Hepatocyte (in vitro differentiated cells): Measurements from ENCODE around the gene STK32A. TPM values are rescaled to one million over a fixed set of nuclear protein-coding genes. Genes with fewer than 3 reads are reported as not detected.

ENCODE experiments used
- DNase-seq: peaks from one replicate; pipeline ENCODE4 v3.0.0-alpha.2; 2016; ENCODE audit warnings: low spot score
- H2AFZ ChIP-seq: fragments of 200-600 bp; sonication (generic); 2 replicates; pipeline ENCODE4 v1.6.0; 2016; ENCODE audit warnings: antibody characterized with exemption, mild to moderate bottlenecking
- H3K27ac ChIP-seq: fragments of 200-600 bp; sonication (generic); 2 replicates; pipeline ENCODE4 v1.5.1; 2016; ENCODE audit warnings: mild to moderate bottlenecking
- H3K27me3 ChIP-seq: fragments of 200-600 bp; sonication (generic); 2 replicates; pipeline ENCODE4 v1.6.1; 2016
- H3K36me3 ChIP-seq: fragments of 200-600 bp; sonication (generic); replicated peaks from 2 replicates; pipeline ENCODE4 v1.5.1; 2016; ENCODE audit warnings: low read depth; ENCODE audit not compliant: insufficient read depth
- H3K4me1 ChIP-seq: fragments of 200-600 bp; sonication (generic); 2 replicates; pipeline ENCODE4 v1.5.1; 2016; ENCODE audit warnings: mild to moderate bottlenecking, moderate library complexity; ENCODE audit not compliant: insufficient read depth
- H3K4me2 ChIP-seq: fragments of 200-600 bp; sonication (generic); 2 replicates; pipeline ENCODE4 v1.6.0; 2016
- H3K4me3 ChIP-seq: fragments of 200-600 bp; sonication (generic); 2 replicates; pipeline ENCODE4 v1.5.1; 2016; ENCODE audit warnings: mild to moderate bottlenecking
- H3K79me2 ChIP-seq: fragments of 200-600 bp; sonication (generic); 2 replicates; pipeline ENCODE4 v1.6.0; 2017; ENCODE audit warnings: mild to moderate bottlenecking
- H3K9me2 ChIP-seq: fragments of 200-600 bp; sonication (generic); replicated peaks from 2 replicates; pipeline ENCODE4 v1.6.0; 2017; ENCODE audit warnings: mild to moderate bottlenecking; ENCODE audit not compliant: insufficient read depth
- H3K9me3 ChIP-seq: fragments of 200-600 bp; sonication (generic); 2 replicates; pipeline ENCODE4 v1.5.1; 2016; ENCODE audit warnings: low read depth, mild to moderate bottlenecking
- H4K20me1 ChIP-seq: fragments of 200-600 bp; sonication (generic); 2 replicates; pipeline ENCODE4 v1.6.0; 2016; ENCODE audit warnings: mild to moderate bottlenecking; ENCODE audit not compliant: insufficient read depth, poor library complexity, severe bottlenecking
- CTCF ChIP-seq: fragments of 200-600 bp; sonication (generic); IDR thresholded peaks from 2 replicates; pipeline ENCODE4 v1.5.1; 2016; ENCODE audit warnings: antibody characterized with exemption, mild to moderate bottlenecking; ENCODE audit not compliant: poor library complexity
- EZH2 ChIP-seq: fragments of 200-600 bp; sonication (generic); IDR thresholded peaks from 2 replicates; pipeline ENCODE4 v1.6.1; 2016; ENCODE audit warnings: antibody characterized with exemption, mild to moderate bottlenecking, borderline replicate concordance
- EZH2phosphoT487 ChIP-seq: fragments of 200-600 bp; sonication (generic); IDR thresholded peaks from one replicate; pipeline ENCODE4 v1.6.1; 2018; ENCODE audit warnings: antibody characterized with exemption, mild to moderate bottlenecking, low read depth, moderate library complexity; ENCODE audit not compliant: unreplicated experiment, severe bottlenecking
- WGBS: methylation state at CpG from one replicate; pipeline ENCODE4 v1.1.6; 2016; ENCODE audit warnings: low lambda C conversion rate; ENCODE audit errors: missing lambda C conversion rate; 5-methylcytosine and 5-hydroxymethylcytosine counted together
- polyA plus RNA-seq: library from polyadenylated mRNA; unstranded; fragments of >200 nt; fragmentation: Nextera tagmentation; extraction: Ambion mirVana; gene quantifications from 2 replicates; pipeline ENCODE4 v1.2.1, GENCODE V29; 2016
- total RNA-seq: library from RNA; depleted of rRNA; stranded (reverse); fragments of >200 nt; gene quantifications from 2 replicates; pipeline ENCODE4 v1.2.3, GENCODE V29; 2014

The STK32A gene
- total and polyA plus RNA-seq, 2 experiments from 2014 or later: 2.3 to 2.6 TPM

GRCh38 chr5:147340941-147341340, 106.1 kb downstream of the STK32A start:
- 71% methylated on average over 1 of the region's 1 CpG for WGBS
- TF ChIP-seq EZH2phosphoT487 (no peak), CTCF (no peak), EZH2 (no peak)
- Histone ChIP-seq H3K4me3 (no peak overlapping the region), H2AFZ (no peak overlapping the region), H3K27ac (no peak overlapping the region), H3K4me1 (no peaks in the 10 kb centered on the region), H3K9me2 (no peaks in the 10 kb centered on the region), H3K36me3 (no peaks in the 10 kb centered on the region), H4K20me1 (no peaks in the 10 kb centered on the region), H3K27me3 (no peaks in the 10 kb centered on the region), H3K9me3 (no peaks in the 10 kb centered on the region), H3K4me2 (no peak overlapping the region), H3K79me2 (no peaks in the 10 kb centered on the region)
- DNase-seq: no peak

- no peaks in the 10 kb centered on the region for H4K20me1 ChIP-seq
- H3K27ac ChIP-seq: no peak overlapping the region
- no peaks in the 10 kb centered on the region for H3K4me1 ChIP-seq
- no peak overlapping the region for H3K4me3 ChIP-seq
- no peaks in the 10 kb centered on the region for H3K27me3 ChIP-seq
- no peaks in the 10 kb centered on the region for H3K9me3 ChIP-seq
- H3K9me2 ChIP-seq: no peaks in the 10 kb centered on the region
- TF ChIP-seq EZH2: no peak
- TF ChIP-seq EZH2phosphoT487: no peak
- no peak for TF ChIP-seq CTCF
- no peak for DNase-seq
- no peaks in the 10 kb centered on the region for H3K79me2 ChIP-seq
- no peaks in the 10 kb centered on the region for H3K36me3 ChIP-seq
- H3K4me2 ChIP-seq: no peak overlapping the region
- no peak overlapping the region for H2AFZ ChIP-seq
Measured at GRCh38 chr5:147341345-147341744, 106.5 kb downstream of the STK32A start.

- Histone ChIP-seq H3K27me3 (no peaks in the 10 kb centered on the region), H3K9me2 (no peaks in the 10 kb centered on the region), H3K36me3 (no peaks in the 10 kb centered on the region), H3K9me3 (no peaks in the 10 kb centered on the region), H3K4me3 (no peak overlapping the region), H3K4me1 (no peaks in the 10 kb centered on the region), H3K27ac (no peak overlapping the region), H3K4me2 (no peak overlapping the region), H2AFZ (no peak overlapping the region), H3K79me2 (no peaks in the 10 kb centered on the region), H4K20me1 (no peaks in the 10 kb centered on the region)
- TF ChIP-seq EZH2phosphoT487: no peak
- no peak for TF ChIP-seq EZH2
- TF ChIP-seq CTCF: no peak
- WGBS: 44% methylated on average over 1 of the region's 1 CpG
- no peak for DNase-seq
Measured at GRCh38 chr5:147344861-147345260, 110.0 kb downstream of the STK32A start.

GRCh38 chr5:147346006-147346561, 111.3 kb downstream of the STK32A start:
- no peaks in the 10 kb centered on the region for H3K36me3 ChIP-seq
- no peak for TF ChIP-seq EZH2phosphoT487
- TF ChIP-seq EZH2: no peak
- TF ChIP-seq CTCF: no peak
- 88% methylated on average over 5 of the region's 5 CpGs for WGBS

More at GRCh38 chr5:147346006-147346561, 111.3 kb downstream of the STK32A start:
- no peaks in the 10 kb centered on the region for H3K27me3 ChIP-seq
- no peak overlapping the region for H3K4me3 ChIP-seq
- H3K9me3 ChIP-seq: no peaks in the 10 kb centered on the region
- H3K4me1 ChIP-seq: no peaks in the 10 kb centered on the region
- H3K79me2 ChIP-seq: no peaks in the 10 kb centered on the region
- H3K4me2 ChIP-seq: no peak overlapping the region
- H4K20me1 ChIP-seq: no peaks in the 10 kb centered on the region
- H2AFZ ChIP-seq: no peak overlapping the region
- no peaks in the 10 kb centered on the region for H3K9me2 ChIP-seq
- no peak overlapping the region for H3K27ac ChIP-seq
- no peak for DNase-seq
